Astrocyte (in vitro differentiated cells and primary cell): Measurements from ENCODE around the gene STX12. TPM values are rescaled to one million over a fixed set of nuclear protein-coding genes. Genes with fewer than 3 reads are reported as not detected.

Experiments
- DNase-seq: peaks from one replicate; pipeline ENCODE4 v3.0.0-alpha.2; 2010; ENCODE audit warnings: low read depth
- FAIRE-seq: peaks from 2 replicates; lab custom pipeline; 2011; peaks lifted over from hg19 to GRCh38; lab: Jason Lieb, UNC
- H2AFZ ChIP-seq: 2 replicates; pipeline ENCODE4 v1.6.0; 2012; ENCODE audit warnings: low read depth, low read length, inconsistent platforms
- H3K27ac ChIP-seq: 2 replicates; pipeline ENCODE4 v1.5.1; 2011; ENCODE audit warnings: low read depth, low read length, inconsistent platforms
- H3K27me3 ChIP-seq: 2 replicates; pipeline ENCODE4 v1.6.0; 2011; ENCODE audit warnings: low read length, inconsistent platforms; ENCODE audit not compliant: insufficient read depth
- H3K36me3 ChIP-seq: 2 replicates; pipeline ENCODE4 v1.5.1; 2011; ENCODE audit warnings: low read length, inconsistent platforms; ENCODE audit not compliant: insufficient read depth
- H3K4me1 ChIP-seq: 2 replicates; pipeline ENCODE4 v1.5.1; 2011; ENCODE audit warnings: low read length, inconsistent platforms; ENCODE audit not compliant: insufficient read depth
- H3K4me2 ChIP-seq: 2 replicates; pipeline ENCODE4 v1.6.0; 2012; ENCODE audit warnings: low read length, inconsistent platforms
- H3K4me3 ChIP-seq: 2 replicates; pipeline ENCODE4 v1.5.1; 2011; ENCODE audit warnings: low read depth, mild to moderate bottlenecking, low read length, inconsistent platforms; ENCODE audit not compliant: insufficient read depth
- H3K79me2 ChIP-seq: 2 replicates; pipeline ENCODE4 v1.6.0; 2012; ENCODE audit warnings: mild to moderate bottlenecking, low read length, inconsistent platforms; ENCODE audit not compliant: insufficient read depth
- H3K9ac ChIP-seq: 2 replicates; pipeline ENCODE4 v1.6.0; 2012; ENCODE audit warnings: mild to moderate bottlenecking, low read length, inconsistent platforms
- H3K9me3 ChIP-seq: 2 replicates; pipeline ENCODE4 v1.5.1; 2012; ENCODE audit warnings: low read depth, mild to moderate bottlenecking, low read length, inconsistent platforms; ENCODE audit not compliant: insufficient read depth
- H4K20me1 ChIP-seq: 2 replicates; pipeline ENCODE4 v1.6.0; 2012; ENCODE audit warnings: low read length, inconsistent platforms; ENCODE audit not compliant: insufficient read depth
- H3K27ac Mint-ChIP-seq: one replicate; pipeline ENCODE4 v1.8.0; 2021; ENCODE audit warnings: mild to moderate bottlenecking, mixed read lengths; ENCODE audit not compliant: unreplicated experiment
- H3K27me3 Mint-ChIP-seq: one replicate; pipeline ENCODE4 v1.8.0; 2021; ENCODE audit warnings: low read depth, mixed read lengths; ENCODE audit not compliant: unreplicated experiment
- H3K36me3 Mint-ChIP-seq: one replicate; pipeline ENCODE4 v1.8.0; 2021; ENCODE audit warnings: low read depth, mixed read lengths; ENCODE audit not compliant: unreplicated experiment
- H3K4me1 Mint-ChIP-seq: one replicate; pipeline ENCODE4 v1.8.0; 2021; ENCODE audit warnings: low read depth, mixed read lengths; ENCODE audit not compliant: unreplicated experiment
- H3K4me3 Mint-ChIP-seq: one replicate; pipeline ENCODE4 v1.8.0; 2021; ENCODE audit warnings: mild to moderate bottlenecking, moderate library complexity, mixed read lengths; ENCODE audit not compliant: unreplicated experiment
- H3K9me3 Mint-ChIP-seq: one replicate; pipeline ENCODE4 v1.8.0; 2021; ENCODE audit warnings: mild to moderate bottlenecking, mixed read lengths; ENCODE audit not compliant: unreplicated experiment
- EZH2 ChIP-seq: IDR thresholded peaks from 2 replicates; pipeline ENCODE4 v1.6.1; 2012; ENCODE audit warnings: mild to moderate bottlenecking, low read length, inconsistent platforms; ENCODE audit not compliant: insufficient read depth
- total RNA-seq: library from RNA; stranded (reverse); gene quantifications from 2 replicates; pipeline ENCODE4 v1.2.1, GENCODE V29; 2021
- TF ChIP-seq, protein P1 (sequence below): IDR thresholded peaks from 2 replicates; pipeline ENCODE4 v1.5.1; 2011; ENCODE audit warnings: low read depth, mild to moderate bottlenecking, inconsistent platforms, low read length, moderate library complexity; ENCODE audit not compliant: insufficient read depth

STX12 gene
- total RNA-seq, 1 donor from 2014 or later = 62.1 TPM

DNA sequence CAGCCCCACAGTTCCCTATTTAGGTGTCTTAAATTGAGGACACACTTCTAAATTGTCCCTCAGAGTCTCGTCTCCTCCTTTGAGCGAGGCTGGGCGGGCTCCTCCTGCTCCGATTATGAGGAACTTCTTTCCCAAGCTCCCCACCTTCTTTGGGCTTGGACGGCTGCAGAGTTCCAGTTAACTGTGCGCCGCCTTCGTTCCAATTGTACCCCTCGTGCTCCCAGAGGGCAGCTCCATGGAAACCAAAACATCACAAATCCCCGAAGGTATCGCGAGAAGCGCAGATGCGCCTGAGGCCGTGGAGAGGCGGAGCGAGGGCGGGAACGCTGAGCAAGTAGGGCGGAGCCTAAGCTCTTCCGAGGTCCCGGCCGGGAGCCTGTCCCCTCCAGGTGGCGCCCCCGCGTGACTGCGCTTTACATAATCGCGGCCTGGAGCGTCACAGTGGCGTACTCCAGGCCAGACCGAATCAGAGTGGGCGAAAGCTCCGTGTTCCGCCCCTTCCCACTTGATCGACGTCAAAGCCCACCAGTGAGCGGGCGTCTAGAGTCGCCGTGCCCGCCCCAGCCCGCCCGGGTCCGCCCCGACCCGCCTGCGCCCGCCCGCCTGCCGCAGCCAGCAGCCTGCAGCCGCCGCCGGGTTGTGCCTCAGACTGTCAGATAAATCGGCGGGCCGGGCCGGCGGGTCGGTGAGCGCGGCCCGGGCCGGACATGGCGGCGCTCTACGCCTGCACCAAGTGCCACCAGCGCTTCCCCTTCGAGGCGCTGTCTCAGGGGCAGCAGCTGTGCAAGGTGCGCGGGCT lies 47.4 kb upstream of the STX12 start, which contains the start of gene FAM76A:
TSS of gene FAM76A (plus strand) at position 588 of the 799 bp plus-strand sequence. CDS start at position 708, 120 bp downstream.
- H3K4me2 ChIP-seq = peak within 1 kb of the TSS; percentile 92
- no peak for TF ChIP-seq EZH2
- TF ChIP-seq, protein P1, sequence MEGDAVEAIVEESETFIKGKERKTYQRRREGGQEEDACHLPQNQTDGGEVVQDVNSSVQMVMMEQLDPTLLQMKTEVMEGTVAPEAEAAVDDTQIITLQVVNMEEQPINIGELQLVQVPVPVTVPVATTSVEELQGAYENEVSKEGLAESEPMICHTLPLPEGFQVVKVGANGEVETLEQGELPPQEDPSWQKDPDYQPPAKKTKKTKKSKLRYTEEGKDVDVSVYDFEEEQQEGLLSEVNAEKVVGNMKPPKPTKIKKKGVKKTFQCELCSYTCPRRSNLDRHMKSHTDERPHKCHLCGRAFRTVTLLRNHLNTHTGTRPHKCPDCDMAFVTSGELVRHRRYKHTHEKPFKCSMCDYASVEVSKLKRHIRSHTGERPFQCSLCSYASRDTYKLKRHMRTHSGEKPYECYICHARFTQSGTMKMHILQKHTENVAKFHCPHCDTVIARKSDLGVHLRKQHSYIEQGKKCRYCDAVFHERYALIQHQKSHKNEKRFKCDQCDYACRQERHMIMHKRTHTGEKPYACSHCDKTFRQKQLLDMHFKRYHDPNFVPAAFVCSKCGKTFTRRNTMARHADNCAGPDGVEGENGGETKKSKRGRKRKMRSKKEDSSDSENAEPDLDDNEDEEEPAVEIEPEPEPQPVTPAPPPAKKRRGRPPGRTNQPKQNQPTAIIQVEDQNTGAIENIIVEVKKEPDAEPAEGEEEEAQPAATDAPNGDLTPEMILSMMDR = peak; percentile 29
- peak; percentile 60 for FAIRE-seq
- no peaks in the 10 kb centered on the region for H4K20me1 ChIP-seq
- peaks cover 5% of the 10 kb centered on the region for H3K9me3 Mint-ChIP-seq
- no peaks in the 10 kb centered on the region for H3K36me3 ChIP-seq
- H3K9ac ChIP-seq = peak within 1 kb of the TSS; percentile 91
- no peaks in the 10 kb centered on the region for H3K9me3 ChIP-seq
- peak within 1 kb of the TSS; percentile 89 for H3K27ac Mint-ChIP-seq
- peak within 1 kb of the TSS; percentile 76 for H3K27ac ChIP-seq
- H3K27me3 Mint-ChIP-seq = no peaks in the 10 kb centered on the region
- H3K27me3 ChIP-seq = no peaks in the 10 kb centered on the region
- H3K4me3 ChIP-seq = peak within 1 kb of the TSS; percentile 80
- peak within 1 kb of the TSS; percentile 90 for H3K4me3 Mint-ChIP-seq
- peaks cover 13% of the 10 kb centered on the region for H3K4me1 ChIP-seq
- H3K79me2 ChIP-seq = peaks cover 3% of the 10 kb centered on the region
- H3K36me3 Mint-ChIP-seq = peaks cover 2% of the 10 kb centered on the region
- H2AFZ ChIP-seq = peak within 1 kb of the TSS; percentile 96
- H3K4me1 Mint-ChIP-seq = peaks cover 3% of the 10 kb centered on the region
- DNase-seq = peak; percentile 95

DNA sequence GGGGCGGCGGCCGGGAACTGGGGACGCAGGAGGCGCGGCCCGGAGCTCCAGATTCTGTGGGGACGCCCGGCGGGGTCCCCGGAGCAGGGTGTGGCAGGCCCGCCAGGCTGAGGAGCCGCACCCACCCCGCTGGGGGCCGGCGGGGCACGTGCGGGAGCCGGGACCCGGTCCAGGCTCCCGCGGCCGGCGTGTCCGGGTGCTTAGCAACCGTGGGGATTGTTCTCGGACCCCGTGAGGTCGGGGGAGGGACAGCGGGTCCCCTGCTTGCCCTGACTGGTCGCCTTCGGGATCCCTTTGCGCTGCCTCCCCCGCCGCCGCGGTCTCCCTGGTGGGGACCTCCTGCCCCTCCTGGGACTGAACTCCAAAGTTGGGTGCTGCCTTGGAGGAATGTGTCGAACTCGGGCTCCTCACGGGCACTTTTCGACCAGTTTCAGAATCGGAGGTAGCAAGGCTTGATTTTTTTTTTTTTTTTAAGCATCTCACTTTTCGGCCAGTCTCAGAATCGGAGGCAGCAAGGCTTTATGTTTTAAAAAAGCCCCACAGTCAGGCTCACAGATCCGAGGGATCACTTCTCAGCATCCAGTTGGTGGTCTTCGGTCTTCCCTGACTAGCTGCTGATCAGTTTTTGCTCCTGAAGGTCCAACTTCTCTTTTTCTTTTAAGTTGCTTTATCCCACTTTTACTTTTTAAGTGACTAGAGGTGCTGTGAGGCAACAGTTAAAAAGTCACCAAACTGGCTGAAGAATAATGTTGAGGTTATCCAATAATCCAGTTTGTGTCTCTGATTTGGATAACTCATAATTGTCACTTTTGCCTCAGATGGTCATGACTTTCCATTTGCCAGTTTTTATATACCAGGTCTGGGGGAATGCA lies 46.6 kb upstream of the STX12 start:
- H3K9me3 Mint-ChIP-seq = peaks cover 5% of the 10 kb centered on the region
- peak overlapping the region; percentile 47 for H3K27ac Mint-ChIP-seq
- Histone ChIP-seq H3K4me2 (peak overlapping the region; percentile 92), H3K27me3 (no peaks in the 10 kb centered on the region), H3K36me3 (no peaks in the 10 kb centered on the region), H3K9ac (peak overlapping the region; percentile 91), H2AFZ (peak overlapping the region; percentile 88), H3K79me2 (peaks cover 3% of the 10 kb centered on the region), H3K4me1 (peaks cover 13% of the 10 kb centered on the region), H3K4me3 (peak overlapping the region; percentile 80), H3K9me3 (no peaks in the 10 kb centered on the region), H4K20me1 (no peaks in the 10 kb centered on the region), H3K27ac (peak overlapping the region; percentile 75)
- peak; percentile 12 for DNase-seq
- H3K36me3 Mint-ChIP-seq = peaks cover 4% of the 10 kb centered on the region
- peaks cover 3% of the 10 kb centered on the region for H3K4me1 Mint-ChIP-seq
- TF ChIP-seq, protein P1 = no peak
- TF ChIP-seq EZH2 = no peak
- H3K27me3 Mint-ChIP-seq = no peaks in the 10 kb centered on the region
- peak overlapping the region; percentile 90 for H3K4me3 Mint-ChIP-seq
- no peak for FAIRE-seq
